ENCODE measurements around the gene HOXB5.

Gene HOXB5

GRCh38 chr17:48592577-48592976 is 1.0 kb downstream of the HOXB5 start:
- Histone ChIP-seq H2AFZ (ENCODE audit: low read length) (no peak overlapping the region), H3K36me3 (ENCODE audit: insufficient read depth, low read length) (peaks cover 48% of the 10 kb centered on the region), H3K27me3 (ENCODE audit: insufficient read depth, low read length, poor library complexity, severe bottlenecking) (peaks cover 43% of the 10 kb centered on the region), H3K9ac (ENCODE audit: low read depth, low read length, poor library complexity, severe bottlenecking) (peak overlapping the region; percentile 100), H3K4me3 (ENCODE audit: low read length, poor library complexity, severe bottlenecking) (peak overlapping the region; percentile 89), H3K9me2 (replicated peaks; ENCODE audit: low read depth, low read length) (no peaks in the 10 kb centered on the region), H3K4me2 (ENCODE audit: low read depth, low read length, poor library complexity, severe bottlenecking) (peak overlapping the region; percentile 98), H3K9me3 (ENCODE audit: insufficient read depth, low read depth, low read length) (no peaks in the 10 kb centered on the region), H3K4me1 (ENCODE audit: insufficient read depth, low read length, poor library complexity, severe bottlenecking) (peaks cover 37% of the 10 kb centered on the region), H3F3A (ENCODE audit: low read depth) (peaks cover 7% of the 10 kb centered on the region; the same call in 1 of the 2 replicates), H4K20me1 (ENCODE audit: insufficient read depth, low read length, poor library complexity, severe bottlenecking) (peaks cover 79% of the 10 kb centered on the region), H3K79me2 (ENCODE audit: insufficient read depth, low read length) (peaks cover 98% of the 10 kb centered on the region)
- TF ChIP-seq CTCF (conservative IDR thresholded peaks at IDR 0.05; ENCODE audit: low read length) (no peak), EZH2phosphoT487 (IDR thresholded peaks at IDR 0.05; ENCODE audit: borderline replicate concordance) (no peak)

- peaks cover 7% of the 10 kb centered on the region; the same call in 1 of the 2 replicates for H3F3A ChIP-seq (ENCODE audit: low read depth)
- H2AFZ ChIP-seq (ENCODE audit: low read length) = no peak overlapping the region
- peaks cover 43% of the 10 kb centered on the region for H3K36me3 ChIP-seq (ENCODE audit: insufficient read depth, low read length)
- H4K20me1 ChIP-seq (ENCODE audit: insufficient read depth, low read length, poor library complexity, severe bottlenecking) = peaks cover 79% of the 10 kb centered on the region
- H3K79me2 ChIP-seq (ENCODE audit: insufficient read depth, low read length) = peaks cover 98% of the 10 kb centered on the region
- peak overlapping the region; percentile 89 for H3K4me3 ChIP-seq (ENCODE audit: low read length, poor library complexity, severe bottlenecking)
- peaks cover 42% of the 10 kb centered on the region for H3K27me3 ChIP-seq (ENCODE audit: insufficient read depth, low read length, poor library complexity, severe bottlenecking)
- H3K9me3 ChIP-seq (ENCODE audit: insufficient read depth, low read depth, low read length) = no peaks in the 10 kb centered on the region
- peak overlapping the region; percentile 100 for H3K9ac ChIP-seq (ENCODE audit: low read depth, low read length, poor library complexity, severe bottlenecking)
- TF ChIP-seq CTCF (conservative IDR thresholded peaks at IDR 0.05; ENCODE audit: low read length) (no peak), EZH2phosphoT487 (IDR thresholded peaks at IDR 0.05; ENCODE audit: borderline replicate concordance) (no peak)
- H3K4me1 ChIP-seq (ENCODE audit: insufficient read depth, low read length, poor library complexity, severe bottlenecking) = peaks cover 42% of the 10 kb centered on the region
- no peaks in the 10 kb centered on the region for H3K9me2 ChIP-seq (replicated peaks; ENCODE audit: low read depth, low read length)
- peak overlapping the region; percentile 98 for H3K4me2 ChIP-seq (ENCODE audit: low read depth, low read length, poor library complexity, severe bottlenecking)
Measured at GRCh38 chr17:48592057-48592514, 1.5 kb downstream of the HOXB5 start.

GRCh38 chr17:48591255-48592056 is 2.1 kb downstream of the HOXB5 start:
- TF ChIP-seq CTCF (conservative IDR thresholded peaks at IDR 0.05; ENCODE audit: low read length) (no peak), EZH2phosphoT487 (IDR thresholded peaks at IDR 0.05; ENCODE audit: borderline replicate concordance) (no peak)
- H3K4me3 ChIP-seq (ENCODE audit: low read length, poor library complexity, severe bottlenecking) = peak overlapping the region; percentile 89
- H3K4me1 ChIP-seq (ENCODE audit: insufficient read depth, low read length, poor library complexity, severe bottlenecking) = peaks cover 47% of the 10 kb centered on the region
- H3F3A ChIP-seq (ENCODE audit: low read depth) = peaks cover 7% of the 10 kb centered on the region; the same call in 1 of the 2 replicates
- H4K20me1 ChIP-seq (ENCODE audit: insufficient read depth, low read length, poor library complexity, severe bottlenecking) = peaks cover 80% of the 10 kb centered on the region
- H3K4me2 ChIP-seq (ENCODE audit: low read depth, low read length, poor library complexity, severe bottlenecking) = peak overlapping the region; percentile 98
- peaks cover 98% of the 10 kb centered on the region for H3K79me2 ChIP-seq (ENCODE audit: insufficient read depth, low read length)
- no peaks in the 10 kb centered on the region for H3K9me3 ChIP-seq (ENCODE audit: insufficient read depth, low read depth, low read length)
- H3K27me3 ChIP-seq (ENCODE audit: insufficient read depth, low read length, poor library complexity, severe bottlenecking) = peaks cover 42% of the 10 kb centered on the region
- H3K36me3 ChIP-seq (ENCODE audit: insufficient read depth, low read length) = peaks cover 36% of the 10 kb centered on the region
- H2AFZ ChIP-seq (ENCODE audit: low read length) = no peak overlapping the region
- no peaks in the 10 kb centered on the region for H3K9me2 ChIP-seq (replicated peaks; ENCODE audit: low read depth, low read length)
- H3K9ac ChIP-seq (ENCODE audit: low read depth, low read length, poor library complexity, severe bottlenecking) = peak overlapping the region; percentile 100

All from Loucy (cell line).